Neural cell (in vitro differentiated cells): ENCODE measurements around the gene DHX58. TPM values are rescaled to one million over a fixed set of nuclear protein-coding genes. Genes with fewer than 3 reads are reported as not detected.

ENCODE experiments used
- H2AFZ ChIP-seq: fragments of 200-600, 300-800 bp; sonication (generic), shearing (Covaris generic); 2 replicates; pipeline ENCODE4 v1.6.0; 2014; ENCODE audit warnings: low read depth, mild to moderate bottlenecking, antibody characterized with exemption, low read length, moderate library complexity
- H3F3A ChIP-seq: fragments of 200-600 bp; shearing (Covaris generic); 2 replicates; pipeline ENCODE4 v1.6.1; 2016; ENCODE audit warnings: mild to moderate bottlenecking, moderate library complexity, mixed read lengths, antibody characterized with exemption, low read length; ENCODE audit not compliant: insufficient read depth, poor library complexity, severe bottlenecking
- H3K27ac ChIP-seq: fragments of 200-600, 300-800 bp; sonication (generic), shearing (Covaris generic); 2 replicates; pipeline ENCODE4 v1.5.1; 2014; ENCODE audit warnings: mild to moderate bottlenecking, low read length, moderate library complexity
- H3K27me3 ChIP-seq: fragments of 300-800, 200-600 bp; sonication (generic), shearing (Covaris generic); 2 replicates; pipeline ENCODE4 v1.6.0; 2014; ENCODE audit warnings: mild to moderate bottlenecking, low read depth, low read length, moderate library complexity; ENCODE audit not compliant: insufficient read depth
- H3K36me3 ChIP-seq: fragments of 300-800, 200-600 bp; sonication (generic), shearing (Covaris generic); 2 replicates; pipeline ENCODE4 v1.5.1; 2014; ENCODE audit warnings: mild to moderate bottlenecking, antibody characterized with exemption, low read length, moderate library complexity; ENCODE audit not compliant: insufficient read depth
- H3K4me2 ChIP-seq: fragments of 300-800, 200-600 bp; sonication (generic), shearing (Covaris generic); 2 replicates; pipeline ENCODE4 v1.6.0; 2014; ENCODE audit warnings: mild to moderate bottlenecking, low read length
- H3K4me3 ChIP-seq: fragments of 300-800, 200-600 bp; sonication (generic), shearing (Covaris generic); 2 replicates; pipeline ENCODE4 v1.5.1; 2014; ENCODE audit warnings: mild to moderate bottlenecking, low read length, moderate library complexity
- H3K79me2 ChIP-seq: fragments of 200-600 bp; shearing (Covaris generic); replicated peaks from 2 replicates; pipeline ENCODE4 v1.6.0; 2014; ENCODE audit warnings: mild to moderate bottlenecking, low read length, moderate library complexity; ENCODE audit not compliant: insufficient read depth
- H3K9ac ChIP-seq: fragments of 300-800, 200-600 bp; sonication (generic), shearing (Covaris generic); 2 replicates; pipeline ENCODE4 v1.6.1; 2016; ENCODE audit warnings: mild to moderate bottlenecking, low read length, mixed read lengths
- H3K9me2 ChIP-seq: fragments of 200-600 bp; shearing (Covaris generic); 2 replicates; pipeline ENCODE4 v1.6.1; 2016; ENCODE audit warnings: mild to moderate bottlenecking, low read length, mixed read lengths; ENCODE audit not compliant: insufficient read depth
- H3K9me3 ChIP-seq: fragments of 200-600, 300-800 bp; sonication (generic), shearing (Covaris generic); 2 replicates; pipeline ENCODE4 v1.6.1; 2016; ENCODE audit warnings: mild to moderate bottlenecking, mixed run types, low read length, moderate library complexity, mixed read lengths
- H4K20me1 ChIP-seq: fragments of 200-600 bp; shearing (Covaris generic); 2 replicates; pipeline ENCODE4 v1.6.1; 2016; ENCODE audit warnings: mild to moderate bottlenecking, mixed run types; ENCODE audit not compliant: insufficient read depth
- CTCF ChIP-seq: fragments of 450-650 bp; IDR thresholded peaks from 2 replicates; pipeline ENCODE4 v1.5.1; 2014; ENCODE audit warnings: antibody characterized with exemption, mild to moderate bottlenecking, moderate library complexity; ENCODE audit not compliant: poor library complexity, severe bottlenecking
- EP300 ChIP-seq: fragments of 450-650 bp; conservative IDR thresholded peaks from 2 replicates; pipeline ENCODE4 v1.6.1; 2014; ENCODE audit warnings: antibody characterized with exemption, mild to moderate bottlenecking, moderate library complexity; ENCODE audit not compliant: poor library complexity, severe bottlenecking
- EZH2 ChIP-seq: fragments of 200-600, 300-800 bp; shearing (Covaris generic), sonication (generic); IDR thresholded peaks from 2 replicates; pipeline ENCODE4 v1.6.1; 2014; ENCODE audit warnings: antibody characterized with exemption, low read length, borderline replicate concordance, mild to moderate bottlenecking; ENCODE audit not compliant: insufficient read depth, poor library complexity, severe bottlenecking
- MXI1 ChIP-seq: fragments of 450-650 bp; conservative IDR thresholded peaks from 2 replicates; pipeline ENCODE4 v1.6.1; 2014; ENCODE audit warnings: antibody characterized with exemption, mild to moderate bottlenecking; ENCODE audit not compliant: poor library complexity, severe bottlenecking
- POLR2AphosphoS5 ChIP-seq: IDR thresholded peaks from 2 replicates; pipeline ENCODE4 v1.6.1; 2012
- RAD21 ChIP-seq: fragments of 450-650 bp; conservative IDR thresholded peaks from 2 replicates; pipeline ENCODE4 v1.6.1; 2014; ENCODE audit warnings: antibody characterized with exemption, mild to moderate bottlenecking, moderate library complexity
- REST ChIP-seq: IDR thresholded peaks from 2 replicates; pipeline ENCODE4 v1.6.1; 2012; ENCODE audit warnings: borderline replicate concordance
- SMC3 ChIP-seq: fragments of 450-650 bp; conservative IDR thresholded peaks from 2 replicates; pipeline ENCODE4 v1.6.1; 2014; ENCODE audit warnings: antibody characterized with exemption, mild to moderate bottlenecking, moderate library complexity; ENCODE audit not compliant: poor library complexity
- TAF1 ChIP-seq: IDR thresholded peaks from 2 replicates; pipeline ENCODE4 v1.6.1; 2012; ENCODE audit warnings: low read depth
- polyA plus RNA-seq: library from polyadenylated mRNA; depleted of rRNA; stranded (reverse); fragments of >200 nt; gene quantifications from 2 replicates; pipeline ENCODE4 v1.2.3, GENCODE V29; 2014

The DHX58 gene
- polyA plus RNA-seq, 1 donor from 2014 or later: 0.87 TPM

- no peaks in the 10 kb centered on the region for H3K9me3 ChIP-seq
- H3K79me2 ChIP-seq: no peaks in the 10 kb centered on the region
- H3F3A ChIP-seq: no peaks in the 10 kb centered on the region
- H3K9me2 ChIP-seq: no peaks in the 10 kb centered on the region
- TF ChIP-seq TAF1 (no peak), REST (no peak), EP300 (no peak), MXI1 (no peak)
- H3K9ac ChIP-seq: no peak overlapping the region
- no peaks in the 10 kb centered on the region for H3K36me3 ChIP-seq
- H3K4me3 ChIP-seq: no peak overlapping the region
- H3K27ac ChIP-seq: no peak overlapping the region
- H3K27me3 ChIP-seq: peaks cover 18% of the 10 kb centered on the region
- no peak overlapping the region for H3K4me2 ChIP-seq
- H4K20me1 ChIP-seq: no peaks in the 10 kb centered on the region
- no peak overlapping the region for H2AFZ ChIP-seq
These were observed 13.6 kb downstream of the DHX58 start for GRCh38 chr17:42098730-42099399.

GRCh38 chr17:42097691-42098631 lies 14.6 kb downstream of the DHX58 start, which contains the start of gene ZNF385C:
ZNF385C (minus strand) TSS chr17:42098473; CDS start chr17:42063056, 35,417 bp downstream.
- Histone ChIP-seq H3K36me3 (no peaks in the 10 kb centered on the region), H3K4me3 (no peak within 1 kb of the TSS), H3F3A (no peaks in the 10 kb centered on the region), H3K9ac (no peak within 1 kb of the TSS), H3K27ac (no peak within 1 kb of the TSS), H3K9me3 (no peaks in the 10 kb centered on the region), H3K4me2 (no peak within 1 kb of the TSS), H2AFZ (no peak within 1 kb of the TSS), H3K79me2 (no peaks in the 10 kb centered on the region), H3K27me3 (peaks cover 18% of the 10 kb centered on the region), H3K9me2 (no peaks in the 10 kb centered on the region), H4K20me1 (no peaks in the 10 kb centered on the region)
- TF ChIP-seq RAD21 (no peak), MXI1 (no peak), EZH2 (no peak), TAF1 (no peak), SMC3 (no peak), REST (no peak), EP300 (no peak), CTCF (no peak), POLR2AphosphoS5 (no peak)
